Tibial nerve (tissue), 3 donors: ENCODE data around the gene PITRM1.

ENCODE experiments used
- POLR2A ChIP-seq, 2 donors: fragments of 450-650 bp; IDR thresholded peaks; one replicate each; pipeline ENCODE4 v1.6.1; 2017; ENCODE audit warnings: antibody characterized with exemption in 2 of 2, mild to moderate bottlenecking in 2 of 2, moderate library complexity in 2 of 2
- TF ChIP-seq, protein P1 (sequence below), 5 experiments: fragments of 200-600 bp in 3 of 5; fragments of 450-650 bp in 2 of 5; sonication (generic) in 3 of 5; IDR thresholded peaks; one replicate each; pipeline ENCODE4 v1.5.1; 2016 to 2019; ENCODE audit warnings: antibody characterized with exemption in 5 of 5, mild to moderate bottlenecking in 3 of 5, moderate library complexity in 2 of 5

DNA sequence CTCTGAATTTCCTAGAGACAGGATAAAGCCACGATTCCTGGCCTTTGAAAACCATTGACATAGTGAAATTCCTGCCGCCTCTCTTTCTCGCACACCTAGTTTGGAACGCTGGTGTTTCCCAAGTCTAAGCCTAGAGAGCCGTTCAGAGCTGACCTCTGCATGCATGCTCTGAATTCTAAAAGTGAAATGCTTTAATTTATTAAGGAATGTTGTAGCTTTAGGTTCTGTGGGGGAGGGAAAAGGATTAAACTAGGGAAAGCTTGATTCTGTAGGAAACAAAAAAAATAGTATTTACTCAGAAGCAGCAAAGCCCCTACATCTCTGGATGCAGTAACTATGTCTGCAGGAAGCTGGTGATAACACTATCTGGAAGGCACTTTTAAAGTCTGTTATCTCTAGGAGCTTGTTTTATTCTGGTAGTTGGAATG is 78.0 kb downstream of the PITRM1 start:
- TF ChIP-seq, protein P1, sequence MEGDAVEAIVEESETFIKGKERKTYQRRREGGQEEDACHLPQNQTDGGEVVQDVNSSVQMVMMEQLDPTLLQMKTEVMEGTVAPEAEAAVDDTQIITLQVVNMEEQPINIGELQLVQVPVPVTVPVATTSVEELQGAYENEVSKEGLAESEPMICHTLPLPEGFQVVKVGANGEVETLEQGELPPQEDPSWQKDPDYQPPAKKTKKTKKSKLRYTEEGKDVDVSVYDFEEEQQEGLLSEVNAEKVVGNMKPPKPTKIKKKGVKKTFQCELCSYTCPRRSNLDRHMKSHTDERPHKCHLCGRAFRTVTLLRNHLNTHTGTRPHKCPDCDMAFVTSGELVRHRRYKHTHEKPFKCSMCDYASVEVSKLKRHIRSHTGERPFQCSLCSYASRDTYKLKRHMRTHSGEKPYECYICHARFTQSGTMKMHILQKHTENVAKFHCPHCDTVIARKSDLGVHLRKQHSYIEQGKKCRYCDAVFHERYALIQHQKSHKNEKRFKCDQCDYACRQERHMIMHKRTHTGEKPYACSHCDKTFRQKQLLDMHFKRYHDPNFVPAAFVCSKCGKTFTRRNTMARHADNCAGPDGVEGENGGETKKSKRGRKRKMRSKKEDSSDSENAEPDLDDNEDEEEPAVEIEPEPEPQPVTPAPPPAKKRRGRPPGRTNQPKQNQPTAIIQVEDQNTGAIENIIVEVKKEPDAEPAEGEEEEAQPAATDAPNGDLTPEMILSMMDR (IDR thresholded peaks at IDR 0.05): no peak
- no peak for TF ChIP-seq POLR2A (IDR thresholded peaks at IDR 0.05)
